Fibroblast of pulmonary artery (primary cell): ENCODE measurements around the gene SYPL2.

Source experiments
- DNase-seq: peaks from one replicate; pipeline ENCODE4 v3.0.0-alpha.2; 2010; ENCODE audit warnings: low read depth
- H3K4me3 ChIP-seq: replicated peaks from 2 replicates; pipeline ENCODE4 v1.5.1; 2011; ENCODE audit warnings: low read depth, mild to moderate bottlenecking, control low read depth, low read length, moderate library complexity
- TF ChIP-seq, protein P1 (sequence below): IDR thresholded peaks from 2 replicates; pipeline ENCODE4 v1.5.1; 2011; ENCODE audit warnings: mild to moderate bottlenecking, control low read depth, low read length, inconsistent platforms; ENCODE audit errors: missing control alignments

The SYPL2 gene

DNA sequence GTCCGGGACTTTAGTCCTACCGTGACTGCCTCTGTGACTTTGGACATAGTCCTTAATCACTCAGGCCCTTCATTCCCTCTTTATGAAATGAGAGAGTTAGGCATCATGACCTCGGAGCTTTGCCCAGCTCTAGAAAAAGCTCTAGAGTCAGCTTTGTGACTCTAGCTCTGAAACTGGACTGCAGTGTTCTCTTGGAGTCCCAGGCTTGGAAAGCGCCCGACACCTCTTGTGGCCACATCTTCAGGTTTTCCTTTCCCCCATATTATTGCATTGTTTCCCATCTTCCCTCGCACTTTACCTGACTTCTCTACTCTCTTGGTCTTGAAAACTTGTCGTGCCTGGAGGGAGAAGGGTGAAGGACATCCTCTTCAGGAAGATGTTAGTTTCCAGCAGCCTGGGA lies 55.7 kb downstream of the SYPL2 start:
- no peak for DNase-seq
- TF ChIP-seq, protein P1, sequence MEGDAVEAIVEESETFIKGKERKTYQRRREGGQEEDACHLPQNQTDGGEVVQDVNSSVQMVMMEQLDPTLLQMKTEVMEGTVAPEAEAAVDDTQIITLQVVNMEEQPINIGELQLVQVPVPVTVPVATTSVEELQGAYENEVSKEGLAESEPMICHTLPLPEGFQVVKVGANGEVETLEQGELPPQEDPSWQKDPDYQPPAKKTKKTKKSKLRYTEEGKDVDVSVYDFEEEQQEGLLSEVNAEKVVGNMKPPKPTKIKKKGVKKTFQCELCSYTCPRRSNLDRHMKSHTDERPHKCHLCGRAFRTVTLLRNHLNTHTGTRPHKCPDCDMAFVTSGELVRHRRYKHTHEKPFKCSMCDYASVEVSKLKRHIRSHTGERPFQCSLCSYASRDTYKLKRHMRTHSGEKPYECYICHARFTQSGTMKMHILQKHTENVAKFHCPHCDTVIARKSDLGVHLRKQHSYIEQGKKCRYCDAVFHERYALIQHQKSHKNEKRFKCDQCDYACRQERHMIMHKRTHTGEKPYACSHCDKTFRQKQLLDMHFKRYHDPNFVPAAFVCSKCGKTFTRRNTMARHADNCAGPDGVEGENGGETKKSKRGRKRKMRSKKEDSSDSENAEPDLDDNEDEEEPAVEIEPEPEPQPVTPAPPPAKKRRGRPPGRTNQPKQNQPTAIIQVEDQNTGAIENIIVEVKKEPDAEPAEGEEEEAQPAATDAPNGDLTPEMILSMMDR: no peak
- no peak overlapping the region for H3K4me3 ChIP-seq

DNA sequence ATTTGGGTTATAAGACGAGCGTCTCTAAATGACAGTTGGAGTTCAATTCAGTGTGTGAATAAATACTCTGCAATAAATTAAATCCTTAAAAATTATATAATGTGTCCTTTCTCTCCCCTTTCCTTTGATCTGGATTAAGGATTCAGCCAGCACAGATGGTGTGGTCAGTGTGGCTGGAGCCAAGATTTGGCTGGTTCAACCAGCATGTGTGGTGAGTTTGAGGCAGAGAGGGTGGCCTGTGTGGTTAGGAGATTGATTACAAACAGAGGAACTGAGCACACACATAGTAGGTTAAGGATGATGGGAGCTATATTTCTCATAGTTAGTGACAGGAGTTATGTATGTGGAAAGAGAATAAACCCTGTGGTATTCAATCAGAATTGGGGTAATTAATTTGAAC lies 57.4 kb downstream of the SYPL2 start:
- TF ChIP-seq, protein P1: no peak
- no peak overlapping the region for H3K4me3 ChIP-seq
- no peak for DNase-seq

DNA sequence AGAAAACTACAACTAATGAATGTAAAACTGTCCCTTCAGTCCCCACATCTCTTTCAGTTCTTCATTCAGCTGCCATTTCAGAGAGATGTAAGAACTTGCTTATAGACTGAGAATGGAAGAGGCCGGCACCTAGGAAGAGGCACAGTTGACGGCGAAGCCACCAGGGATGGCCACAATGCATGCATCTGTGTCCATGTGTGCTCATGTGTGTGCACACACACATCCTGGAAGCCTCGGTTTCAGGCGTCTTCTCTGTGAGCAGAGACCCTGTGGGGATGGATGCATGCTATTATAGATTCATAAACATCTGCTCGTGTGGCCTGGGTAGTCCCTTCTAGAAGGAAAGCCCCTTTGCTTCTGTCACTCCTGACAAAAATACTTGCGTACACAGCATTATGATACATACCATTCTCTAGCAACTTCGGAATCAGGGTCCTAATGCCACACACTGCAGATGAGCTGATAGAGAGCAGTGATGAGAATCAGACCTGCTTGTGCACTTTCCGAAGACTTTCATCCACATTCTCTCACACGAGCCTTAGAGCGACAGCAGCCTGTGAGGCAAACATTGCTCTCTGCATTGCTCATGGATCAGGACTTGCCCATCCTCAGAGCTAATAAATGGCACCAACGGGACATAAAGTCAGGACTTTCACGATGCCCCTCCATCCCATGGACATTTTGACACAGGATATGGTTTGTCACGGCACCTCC lies 60.9 kb downstream of the SYPL2 start:
- H3K4me3 ChIP-seq: no peak overlapping the region
- TF ChIP-seq, protein P1: no peak
- DNase-seq: no peak

DNA sequence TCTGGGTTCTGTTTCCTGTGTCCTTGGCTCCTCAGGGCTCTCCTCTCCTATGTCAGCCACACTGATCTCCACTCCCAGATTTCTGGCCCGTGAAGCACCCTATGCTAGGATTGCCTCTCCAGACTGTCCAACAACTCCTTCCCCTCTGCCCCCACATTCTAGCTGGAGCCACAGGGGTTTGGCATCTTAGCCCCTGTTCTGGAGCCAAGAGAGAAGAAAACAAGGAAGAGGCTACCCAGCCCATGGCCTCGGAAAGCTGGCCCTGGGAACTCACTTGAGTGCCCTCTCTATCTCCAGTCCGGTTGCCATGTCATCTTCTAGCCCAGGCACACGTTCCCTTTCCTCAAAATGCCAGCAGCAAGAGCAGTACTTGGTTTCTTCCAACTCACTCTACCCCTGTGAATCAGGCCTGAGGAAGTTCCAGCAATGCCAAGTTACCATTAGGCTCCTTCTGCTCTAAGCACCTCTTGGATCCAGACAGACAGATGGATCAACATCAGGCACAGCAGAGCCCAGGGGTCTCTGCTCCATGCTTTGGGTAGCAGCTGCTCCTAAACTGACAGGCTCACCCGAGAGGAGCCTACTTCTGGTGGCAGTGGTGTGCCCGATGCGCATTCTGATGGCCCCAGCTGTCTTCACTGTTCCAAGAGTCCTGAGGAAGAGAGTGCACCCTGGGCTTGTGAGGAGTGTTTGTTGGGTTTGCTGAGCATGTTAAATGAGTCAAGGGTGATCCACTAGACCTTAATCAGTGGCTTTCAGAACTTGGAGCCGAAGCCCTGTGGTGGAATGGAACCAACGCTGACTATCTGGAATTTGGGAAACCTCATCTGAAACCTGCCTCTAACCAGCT lies 61.7 kb downstream of the SYPL2 start:
- DNase-seq: no peak
- TF ChIP-seq, protein P1: no peak

DNA sequence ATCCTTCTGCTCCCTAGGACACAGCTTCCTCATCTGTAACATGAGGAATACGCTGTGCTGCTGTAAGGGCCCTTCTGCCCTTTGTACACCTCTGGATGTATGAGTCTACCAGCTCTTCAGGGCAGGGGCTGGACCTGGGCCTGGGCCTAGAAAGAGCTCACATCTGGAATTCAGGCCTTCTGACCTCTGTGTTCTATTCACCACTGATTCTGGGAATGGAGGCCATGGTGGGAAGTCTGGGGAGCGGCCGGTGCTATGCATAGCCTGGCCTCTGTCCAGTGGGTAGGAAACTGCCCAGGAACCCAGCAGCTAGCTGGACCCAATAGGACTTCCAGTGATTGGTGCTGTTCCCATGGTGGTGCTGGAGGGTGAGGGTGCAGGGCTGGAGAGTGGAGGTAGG lies 62.4 kb downstream of the SYPL2 start:
- DNase-seq: no peak
- TF ChIP-seq, protein P1: no peak
- no peak overlapping the region for H3K4me3 ChIP-seq

More for the DNA sequence above, 61.7 kb downstream of the SYPL2 start:
- H3K4me3 ChIP-seq: no peak overlapping the region

DNA sequence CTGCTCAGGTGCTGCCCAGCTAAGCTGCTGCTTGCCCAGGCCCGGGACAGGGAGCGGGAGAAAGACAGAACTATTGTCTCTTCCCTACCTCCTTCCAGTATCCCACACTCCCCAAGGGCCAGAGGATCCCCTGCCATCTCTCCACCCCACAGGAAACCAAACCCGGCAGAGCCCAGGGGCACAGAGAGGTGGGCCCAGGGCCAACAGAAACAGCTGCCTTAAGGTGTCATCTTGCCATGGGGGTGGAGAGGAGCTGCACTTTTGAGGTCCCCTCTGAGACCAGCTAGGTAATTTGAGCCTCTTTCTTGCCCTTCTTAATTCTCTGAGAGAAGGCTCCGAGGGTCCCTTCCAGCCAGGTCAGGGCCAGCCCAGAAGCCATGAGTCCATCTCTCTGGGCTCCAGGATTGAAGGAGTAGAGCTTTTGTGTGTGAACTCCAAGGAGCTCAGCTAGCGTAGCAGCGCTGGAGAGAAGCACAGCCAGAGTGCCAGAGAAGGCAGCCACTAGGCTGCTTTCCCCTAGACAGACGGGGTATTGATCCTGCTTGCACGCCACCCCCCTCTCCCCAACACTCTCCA lies 63.6 kb downstream of the SYPL2 start:
- H3K4me3 ChIP-seq: no peak overlapping the region
- TF ChIP-seq, protein P1: no peak
- DNase-seq: no peak
